Cardiac septum (tissue), 1 donor: Measurements from ENCODE around the gene ITGB1BP1. TPM values are rescaled to one million over a fixed set of nuclear protein-coding genes. Genes with fewer than 3 reads are reported as not detected.
"Not testable (repeated sequence)": the region's sequence is repeated elsewhere in the genome, so short reads cannot be mapped to it uniquely, and the experiment has no call there.

ENCODE experiments used
- DNase-seq: peaks from one replicate; pipeline ENCODE4 v3.0.0-alpha.2; 2020; ENCODE audit warnings: low spot score
- intact Hi-C: fragments of 100-400 bp; cut with DNase I; formaldehyde crosslinking; loops from one replicate; pipeline ENCODE4 v1.14.0; 2022
- total RNA-seq: library from RNA; stranded (reverse); fragmentation: NEBNext Ultra II Directional; extraction: Animal tissue kit (Norgen Biotek cat#: 25700); gene quantifications from one replicate; pipeline ENCODE4 v1.2.1, GENCODE V29; 2021
- donor health status: DM: no; HTN: no; CAD: no.

Gene ITGB1BP1
- total RNA-seq, 1 donor from 2014 or later: 160 TPM

- no peak for DNase-seq
- intact Hi-C loops: no loop called here
Observed at GRCh38 chr2:9405636-9406035, 17.7 kb downstream of the ITGB1BP1 start.

GRCh38 chr2:9404451-9404850 lies 18.9 kb downstream of the ITGB1BP1 start:
- DNase-seq: no peak
- intact Hi-C loops: no loop called here

GRCh38 chr2:9403924-9404323 lies 19.4 kb downstream of the ITGB1BP1 start:
- no peak for DNase-seq
- intact Hi-C loops: no loop called here

GRCh38 chr2:9401646-9402371 lies 21.5 kb downstream of the ITGB1BP1 start:
- no peak for DNase-seq
- intact Hi-C loops: no loop called here

GRCh38 chr2:9401059-9401547 lies 22.2 kb downstream of the ITGB1BP1 start:
- no peak for DNase-seq
- intact Hi-C loops: no loop called here

- intact Hi-C loops: no loop called here
- no peak for DNase-seq
Observed at GRCh38 chr2:9400268-9401058, 22.9 kb downstream of the ITGB1BP1 start.

- DNase-seq: no peak
- intact Hi-C loops: no loop called here
Observed at GRCh38 chr2:9398881-9399780, 24.2 kb downstream of the ITGB1BP1 start.

GRCh38 chr2:9398251-9398650 lies 25.1 kb downstream of the ITGB1BP1 start:
- intact Hi-C loops, DNase-seq: not testable (repeated sequence)

GRCh38 chr2:9397201-9397600 lies 26.1 kb downstream of the ITGB1BP1 start:
- intact Hi-C loops: no loop called here
- no peak for DNase-seq

- intact Hi-C loops: no loop called here
- no peak for DNase-seq
Observed at GRCh38 chr2:9394816-9395215, 28.5 kb downstream of the ITGB1BP1 start.

GRCh38 chr2:9392898-9393765 lies 30.2 kb downstream of the ITGB1BP1 start:
- DNase-seq: no peak
- intact Hi-C loops: no loop called here

GRCh38 chr2:9391961-9392720 lies 31.2 kb downstream of the ITGB1BP1 start:
- intact Hi-C loops: no loop called here

GRCh38 chr2:9390991-9391390 lies 32.3 kb downstream of the ITGB1BP1 start:
- no peak for DNase-seq
- intact Hi-C loops: no loop called here

More at GRCh38 chr2:9391961-9392720, 31.2 kb downstream of the ITGB1BP1 start:
- no peak for DNase-seq

- intact Hi-C loops: no loop called here
- no peak for DNase-seq
Observed at GRCh38 chr2:9390151-9390850, 33.0 kb downstream of the ITGB1BP1 start.

- intact Hi-C loops: no loop called here
- DNase-seq: no peak
Observed at GRCh38 chr2:9388950-9389911, 34.1 kb downstream of the ITGB1BP1 start.

GRCh38 chr2:9388199-9388681 lies 35.1 kb downstream of the ITGB1BP1 start:
- intact Hi-C loops: no loop called here
- no peak for DNase-seq
